H9 (cell line): ENCODE measurements around the gene XPA. TPM values are rescaled to one million over a fixed set of nuclear protein-coding genes. Genes with fewer than 3 reads are reported as not detected.

ENCODE experiments used
- DNase-seq: peaks from one replicate; pipeline ENCODE4 v3.0.0-alpha.2; 2017
- H2AFZ ChIP-seq: one replicate; pipeline ENCODE4 v1.6.1; 2013; ENCODE audit warnings: mild to moderate bottlenecking, low read length, control low read depth, moderate library complexity
- H2AK5ac ChIP-seq: 2 replicates; pipeline ENCODE4 v1.6.1; 2013; ENCODE audit warnings: low read length, control low read depth, mixed read lengths; ENCODE audit not compliant: insufficient read length
- H2BK120ac ChIP-seq: one replicate; pipeline ENCODE4 v1.6.1; 2013; ENCODE audit warnings: low read depth, mild to moderate bottlenecking, low read length, control low read depth, inconsistent platforms; ENCODE audit not compliant: poor library complexity, severe bottlenecking
- H2BK12ac ChIP-seq: 2 replicates; pipeline ENCODE4 v1.6.1; 2013; ENCODE audit warnings: low read length, control low read depth, mixed read lengths, low read depth; ENCODE audit not compliant: insufficient read length
- H2BK15ac ChIP-seq: 2 replicates; pipeline ENCODE4 v1.6.1; 2013; ENCODE audit warnings: low read depth, low read length, control low read depth
- H2BK20ac ChIP-seq: one replicate; pipeline ENCODE4 v1.6.1; 2013; ENCODE audit warnings: low read depth, mild to moderate bottlenecking, low read length, control low read depth, inconsistent platforms; ENCODE audit not compliant: poor library complexity, severe bottlenecking
- H2BK5ac ChIP-seq: 2 replicates; pipeline ENCODE4 v1.6.1; 2013; ENCODE audit warnings: low read length, control low read depth, mixed read lengths; ENCODE audit not compliant: insufficient read length
- H3K14ac ChIP-seq: 2 replicates; pipeline ENCODE4 v1.6.1; 2013; ENCODE audit warnings: low read length, control low read depth; ENCODE audit not compliant: insufficient read depth
- H3K18ac ChIP-seq: 2 replicates; pipeline ENCODE4 v1.6.1; 2013; ENCODE audit warnings: low read depth, mild to moderate bottlenecking, mixed read lengths, low read length, control low read depth; ENCODE audit not compliant: insufficient read length
- H3K23ac ChIP-seq: 2 replicates; pipeline ENCODE4 v1.6.1; 2013; ENCODE audit warnings: low read length, control low read depth, mixed read lengths, low read depth; ENCODE audit not compliant: insufficient read length
- H3K23me2 ChIP-seq: 2 replicates; pipeline ENCODE4 v1.6.1; 2013; ENCODE audit warnings: low read depth, mild to moderate bottlenecking, mixed read lengths, low read length, control low read depth; ENCODE audit not compliant: insufficient read length, poor library complexity, severe bottlenecking
- H3K27ac ChIP-seq: 2 replicates; pipeline ENCODE4 v1.5.1; 2013; ENCODE audit warnings: low read length, control low read depth, mixed read lengths, low read depth; ENCODE audit not compliant: insufficient read length
- H3K27me3 ChIP-seq: 2 replicates; pipeline ENCODE4 v1.6.1; 2013; ENCODE audit warnings: low read length, control low read depth, inconsistent platforms; ENCODE audit not compliant: insufficient read depth
- H3K4ac ChIP-seq: 2 replicates; pipeline ENCODE4 v1.6.1; 2013; ENCODE audit warnings: low read depth, mild to moderate bottlenecking, control low read depth, inconsistent platforms, low read length, moderate library complexity
- H3K4me1 ChIP-seq: 2 replicates; pipeline ENCODE4 v1.6.1; 2013; ENCODE audit warnings: low read length, control low read depth, inconsistent platforms; ENCODE audit not compliant: insufficient read depth
- H3K4me2 ChIP-seq: 2 replicates; pipeline ENCODE4 v1.6.1; 2013; ENCODE audit warnings: low read length, control low read depth, mixed read lengths; ENCODE audit not compliant: insufficient read length, insufficient read depth
- H3K56ac ChIP-seq: 2 replicates; pipeline ENCODE4 v1.6.1; 2013; ENCODE audit warnings: low read depth, mild to moderate bottlenecking, mixed read lengths, low read length, control low read depth; ENCODE audit not compliant: insufficient read length
- H3K79me1 ChIP-seq: 2 replicates; pipeline ENCODE4 v1.6.1; 2013; ENCODE audit warnings: low read depth, mild to moderate bottlenecking, moderate library complexity, low read length, control low read depth, inconsistent platforms; ENCODE audit not compliant: insufficient read depth, poor library complexity, severe bottlenecking
- H3K79me2 ChIP-seq: 2 replicates; pipeline ENCODE4 v1.6.1; 2013; ENCODE audit warnings: low read length, control low read depth, inconsistent platforms; ENCODE audit not compliant: insufficient read depth
- H3K9ac ChIP-seq: 2 replicates; pipeline ENCODE4 v1.6.1; 2013; ENCODE audit warnings: low read length, control low read depth, mixed read lengths; ENCODE audit not compliant: insufficient read length; ENCODE audit errors: extremely low read depth
- H3K9me3 ChIP-seq: one replicate; pipeline ENCODE4 v1.6.1; 2013; ENCODE audit warnings: low read depth, low read length, inconsistent platforms; ENCODE audit not compliant: control insufficient read depth
- H3T11ph ChIP-seq: one replicate; pipeline ENCODE4 v1.6.1; 2013; ENCODE audit warnings: mild to moderate bottlenecking, low read length, control low read depth, inconsistent platforms
- H4K20me1 ChIP-seq: one replicate; pipeline ENCODE4 v1.6.1; 2013; ENCODE audit not compliant: control insufficient read depth, insufficient read length, insufficient read depth
- H4K5ac ChIP-seq: 2 replicates; pipeline ENCODE4 v1.6.1; 2013; ENCODE audit warnings: low read depth, mild to moderate bottlenecking, mixed read lengths, low read length, control low read depth; ENCODE audit not compliant: insufficient read length
- H4K8ac ChIP-seq: replicated peaks from 2 replicates; pipeline ENCODE4 v1.6.1; 2013; ENCODE audit warnings: low read length, control low read depth, mixed read lengths, low read depth; ENCODE audit not compliant: insufficient read length
- H4K91ac ChIP-seq: 2 replicates; pipeline ENCODE4 v1.6.1; 2013; ENCODE audit warnings: low read depth, mild to moderate bottlenecking, moderate library complexity, mixed read lengths, low read length, control low read depth; ENCODE audit not compliant: insufficient read length
- H3K27ac Mint-ChIP-seq, 3 experiments: 2 replicates in 2 of 3; 3 replicates in 1 of 3; pipeline ENCODE4 v1.8.0; 2020 to 2021; ENCODE audit warnings: mixed read lengths in 3 of 3, mild to moderate bottlenecking in 1 of 3, moderate library complexity in 1 of 3
- H3K27me3 Mint-ChIP-seq: 2 replicates; pipeline ENCODE4 v1.8.0; 2021; ENCODE audit warnings: low read depth, mild to moderate bottlenecking, moderate library complexity, mixed read lengths
- H3K36me3 Mint-ChIP-seq, 3 experiments: 2 replicates in 2 of 3; 3 replicates in 1 of 3; pipeline ENCODE4 v1.8.0; 2020 to 2021; ENCODE audit warnings: low read depth in 3 of 3, mixed read lengths in 3 of 3; ENCODE audit not compliant: insufficient read depth in 1 of 3
- H3K4me1 Mint-ChIP-seq, 2 experiments: 2 replicates each; pipeline ENCODE4 v1.8.0; 2020; ENCODE audit warnings: mixed read lengths in 2 of 2
- H3K4me3 Mint-ChIP-seq, 2 experiments: 2 replicates in 1 of 2; 3 replicates in 1 of 2; pipeline ENCODE4 v1.8.0; 2020 to 2021; ENCODE audit warnings: mild to moderate bottlenecking in 2 of 2, mixed read lengths in 2 of 2, moderate library complexity in 1 of 2
- H3K9me3 Mint-ChIP-seq, 2 experiments: 2 replicates in 1 of 2; 3 replicates in 1 of 2; pipeline ENCODE4 v1.8.0; 2020; ENCODE audit warnings: mild to moderate bottlenecking in 2 of 2, mixed read lengths in 2 of 2, moderate library complexity in 1 of 2
- WGBS: extraction: QIAGEN DNeasy Blood & Tissue Kit; methylation state at CpG from one replicate; pipeline ENCODE4 v1.1.7; 2013; ENCODE audit warnings: missing lambda C conversion rate, low lambda C conversion rate, mixed read lengths; ENCODE audit not compliant: insufficient read length; ENCODE audit errors: extremely low coverage; 5-methylcytosine and 5-hydroxymethylcytosine counted together
- total RNA-seq: library from RNA; stranded (reverse); gene quantifications from 2 replicates; pipeline ENCODE4 v1.2.1, GENCODE V29; 2021
- TF ChIP-seq, protein P1 (sequence below): fragments of 200-600 bp; sonication (generic); conservative IDR thresholded peaks from 3 replicates; pipeline ENCODE4 v1.8.0; 2021; ENCODE audit warnings: antibody characterized with exemption, mild to moderate bottlenecking

XPA gene
- total RNA-seq, 1 experiment from 2014 or later = 6.6 TPM

- Histone ChIP-seq H3K18ac (no peak overlapping the region), H4K91ac (no peak overlapping the region), H2AK5ac (no peak overlapping the region), H3K27ac (no peak overlapping the region), H3K27me3 (no peaks in the 10 kb centered on the region; the same call in 1 of the 2 replicates), H4K5ac (no peak overlapping the region), H4K8ac (no peak overlapping the region), H3K4me1 (no peaks in the 10 kb centered on the region), H3K79me1 (no peaks in the 10 kb centered on the region), H3K79me2 (no peaks in the 10 kb centered on the region), H3K4me2 (no peak overlapping the region), H3K23ac (no peak overlapping the region), H2BK120ac (no peak overlapping the region), H3K14ac (no peak overlapping the region), H3T11ph (no peak overlapping the region), H4K20me1 (no peaks in the 10 kb centered on the region), H2BK12ac (no peak overlapping the region), H3K9me3 (no peaks in the 10 kb centered on the region), H3K4ac (no peak overlapping the region), H3K9ac (no peak overlapping the region), H2BK15ac (no peak overlapping the region), H2AFZ (no peak overlapping the region), H2BK5ac (no peak overlapping the region), H2BK20ac (no peak overlapping the region), H3K56ac (no peak overlapping the region), H3K23me2 (peaks cover 5% of the 10 kb centered on the region)
- Mint-ChIP-seq H3K27ac (no peak overlapping the region), H3K4me3 (no peak overlapping the region), H3K27me3 (peaks cover 30% of the 10 kb centered on the region), H3K4me1 (peaks cover 16 to 20% of the 10 kb centered on the region in 2 experiments), H3K36me3 (peaks cover 0 to 4% (median 0%) of the 10 kb centered on the region in 3 experiments; a peak in 2 of 7 replicates), H3K9me3 (no peaks in the 10 kb centered on the region)
- TF ChIP-seq, protein P1, sequence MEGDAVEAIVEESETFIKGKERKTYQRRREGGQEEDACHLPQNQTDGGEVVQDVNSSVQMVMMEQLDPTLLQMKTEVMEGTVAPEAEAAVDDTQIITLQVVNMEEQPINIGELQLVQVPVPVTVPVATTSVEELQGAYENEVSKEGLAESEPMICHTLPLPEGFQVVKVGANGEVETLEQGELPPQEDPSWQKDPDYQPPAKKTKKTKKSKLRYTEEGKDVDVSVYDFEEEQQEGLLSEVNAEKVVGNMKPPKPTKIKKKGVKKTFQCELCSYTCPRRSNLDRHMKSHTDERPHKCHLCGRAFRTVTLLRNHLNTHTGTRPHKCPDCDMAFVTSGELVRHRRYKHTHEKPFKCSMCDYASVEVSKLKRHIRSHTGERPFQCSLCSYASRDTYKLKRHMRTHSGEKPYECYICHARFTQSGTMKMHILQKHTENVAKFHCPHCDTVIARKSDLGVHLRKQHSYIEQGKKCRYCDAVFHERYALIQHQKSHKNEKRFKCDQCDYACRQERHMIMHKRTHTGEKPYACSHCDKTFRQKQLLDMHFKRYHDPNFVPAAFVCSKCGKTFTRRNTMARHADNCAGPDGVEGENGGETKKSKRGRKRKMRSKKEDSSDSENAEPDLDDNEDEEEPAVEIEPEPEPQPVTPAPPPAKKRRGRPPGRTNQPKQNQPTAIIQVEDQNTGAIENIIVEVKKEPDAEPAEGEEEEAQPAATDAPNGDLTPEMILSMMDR = no peak
- DNase-seq = no peak
- WGBS = no CpG with 5 or more reads among the region's 3 CpGs
Observed at GRCh38 chr9:97695390-97695789, 1.8 kb downstream of the XPA start.
